HG03521 (cell line): ENCODE results near the gene DIAPH2.

Source experiments
- ATAC-seq: cut with Tn5 transposase; IDR thresholded peaks from one replicate; pipeline ENCODE4 v1.9.1; 2021; ENCODE audit warnings: mild to moderate bottlenecking, moderate library complexity; ENCODE audit not compliant: unreplicated experiment

DIAPH2 gene

DNA sequence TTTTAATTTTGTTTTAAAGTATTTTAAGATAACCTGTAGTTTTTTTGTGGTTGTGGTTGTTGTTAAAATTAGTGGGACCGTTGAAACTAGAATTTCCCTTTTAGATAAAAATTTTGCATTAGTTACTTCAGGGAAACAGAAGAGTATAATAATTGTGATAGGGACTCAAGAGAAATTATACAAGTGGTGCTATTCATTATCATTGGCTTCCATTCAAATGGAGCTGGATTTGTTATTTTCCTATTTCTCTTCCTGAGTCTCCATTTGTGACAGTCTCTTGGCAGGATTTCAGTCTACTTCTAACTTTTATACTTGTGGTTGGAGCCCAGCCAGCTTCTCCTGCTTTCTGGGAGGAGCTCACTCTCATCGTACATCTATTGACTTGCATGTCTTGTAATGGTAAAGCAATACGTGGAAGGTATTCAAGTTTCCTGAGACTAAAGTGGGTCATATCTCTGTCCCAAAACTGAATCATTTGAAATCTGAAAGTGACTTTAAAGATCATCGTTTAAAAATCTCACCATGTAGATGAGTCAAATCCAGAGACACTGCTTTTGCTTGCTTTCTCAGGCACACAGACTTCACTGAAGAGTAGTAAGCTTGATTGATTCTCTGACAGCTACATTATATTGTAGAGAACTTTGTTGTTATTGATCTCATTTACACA lies 354.9 kb downstream of the DIAPH2 start:
- peak; percentile 84 for ATAC-seq

GRCh38 chrX:97045470-97045869 lies 360.8 kb downstream of the DIAPH2 start:
- no peak for ATAC-seq

- no peak for ATAC-seq
Observed at GRCh38 chrX:97046867-97047266, 362.2 kb downstream of the DIAPH2 start.

DNA sequence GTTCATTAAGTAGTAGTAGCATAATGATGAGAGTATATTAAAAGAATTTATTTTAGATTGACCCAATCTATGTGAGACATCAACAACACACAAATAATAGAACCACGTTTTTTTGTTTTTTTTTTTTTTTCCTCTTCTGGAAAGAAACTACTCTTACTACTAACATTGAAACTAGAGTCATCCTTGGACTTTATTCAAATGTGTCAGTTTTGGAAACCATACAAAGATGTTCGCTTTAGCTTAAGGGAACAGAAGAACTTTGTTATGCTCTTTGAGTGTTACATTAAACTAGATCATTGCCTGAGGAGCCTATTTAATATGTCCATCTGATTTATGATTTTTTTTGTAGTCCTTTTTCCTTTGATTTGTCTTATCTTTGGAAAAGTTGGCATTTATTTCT lies 365.8 kb downstream of the DIAPH2 start:
- no peak for ATAC-seq

- no peak for ATAC-seq
Observed at GRCh38 chrX:97057349-97057909, 372.8 kb downstream of the DIAPH2 start.

GRCh38 chrX:97060020-97060419 lies 375.4 kb downstream of the DIAPH2 start:
- ATAC-seq, result no peak

- no peak for ATAC-seq
Observed at GRCh38 chrX:97065066-97065465, 380.4 kb downstream of the DIAPH2 start.

DNA sequence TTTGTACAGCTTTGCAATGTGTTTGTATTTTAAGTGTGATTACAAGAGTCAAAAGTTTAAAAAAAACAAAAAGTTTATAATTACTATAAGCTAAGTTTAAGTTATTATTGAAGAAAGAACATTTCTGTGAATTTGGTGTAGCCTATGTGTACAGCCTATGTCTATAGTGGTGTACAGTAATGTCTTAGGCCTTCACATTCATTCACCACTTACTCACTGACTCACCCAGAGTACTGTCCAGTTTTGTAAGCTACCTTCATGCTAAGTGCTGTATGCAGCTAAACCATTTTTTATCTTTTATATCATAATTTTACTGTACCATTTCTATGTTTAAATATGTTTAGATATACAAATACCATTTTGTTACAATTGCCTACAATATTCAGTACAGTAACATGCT lies 381.3 kb downstream of the DIAPH2 start:
- no peak for ATAC-seq

DNA sequence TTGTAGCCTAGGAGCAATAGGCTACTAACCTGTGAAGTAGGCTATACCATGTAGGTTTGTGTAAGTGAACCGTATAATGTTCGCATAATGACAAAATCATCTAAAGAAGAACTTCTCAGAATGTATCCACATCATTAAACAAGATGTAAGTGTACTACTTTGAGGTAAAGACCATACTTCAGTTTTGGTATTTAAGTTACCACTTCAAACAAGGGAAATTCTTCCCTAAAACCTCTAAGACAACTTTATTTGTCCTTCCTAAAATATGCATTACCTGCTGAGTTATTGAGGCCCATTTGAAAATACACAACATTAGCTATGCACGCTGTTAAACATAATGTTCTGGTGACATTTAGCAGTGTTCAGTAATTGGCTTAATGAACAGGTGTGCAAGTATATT lies 381.7 kb downstream of the DIAPH2 start:
- no peak for ATAC-seq

DNA sequence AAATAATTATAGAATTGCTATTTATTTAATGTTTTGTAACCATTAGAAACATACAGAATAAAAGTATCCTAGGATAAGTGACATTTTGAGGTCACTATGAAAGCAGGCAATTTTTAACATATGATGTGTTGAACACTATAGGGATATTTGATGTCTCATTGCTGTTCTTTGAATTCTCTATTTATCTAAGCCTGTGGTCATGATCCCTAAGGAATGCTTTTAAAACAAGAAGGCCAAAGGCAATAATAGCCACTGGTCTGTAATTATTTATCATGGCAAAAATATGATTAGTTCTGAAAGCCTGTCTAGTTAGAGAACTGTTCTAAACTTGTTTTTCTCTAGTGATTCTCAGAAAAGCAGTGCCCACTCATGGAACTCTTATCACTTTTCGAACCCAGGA lies 385.7 kb downstream of the DIAPH2 start:
- ATAC-seq, result no peak

DNA sequence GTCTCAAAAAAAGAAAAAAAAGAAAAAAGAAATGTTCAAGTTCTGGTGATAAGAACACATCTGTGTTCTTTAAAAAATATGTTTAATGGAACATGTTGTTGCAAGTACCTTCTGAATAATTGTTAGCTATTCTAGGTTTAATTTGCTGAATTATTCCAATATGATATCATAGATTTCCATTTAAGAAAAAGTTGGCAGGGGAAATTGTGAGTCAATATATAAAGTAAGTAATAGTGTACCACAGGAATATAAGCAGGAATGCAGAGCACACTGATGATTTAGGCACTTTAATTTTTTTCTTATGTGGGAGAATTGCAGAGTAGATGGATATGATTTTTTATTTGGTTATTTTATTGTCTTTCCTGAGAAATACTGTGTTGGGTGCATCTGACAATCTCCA lies 389.8 kb downstream of the DIAPH2 start:
- no peak for ATAC-seq

DNA sequence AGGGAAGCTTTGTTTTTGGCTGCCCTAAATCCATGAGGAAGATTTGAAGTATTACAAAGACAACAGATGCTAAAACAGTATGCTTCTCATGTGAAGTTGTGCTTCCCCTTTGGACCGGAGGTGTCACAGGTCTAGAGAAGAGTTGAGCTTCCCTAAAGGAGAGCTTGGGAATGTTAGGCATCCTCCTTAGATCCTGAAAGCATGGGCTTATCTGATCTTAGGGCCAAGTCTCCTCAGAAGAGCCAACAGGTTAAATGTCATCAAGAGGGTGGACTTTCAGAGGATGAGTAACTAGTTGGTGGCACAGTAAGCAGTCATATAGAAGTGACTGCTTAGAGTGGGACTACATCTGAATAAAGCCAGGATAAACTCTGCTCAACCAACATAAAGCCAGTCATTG lies 404.5 kb downstream of the DIAPH2 start:
- no peak for ATAC-seq

DNA sequence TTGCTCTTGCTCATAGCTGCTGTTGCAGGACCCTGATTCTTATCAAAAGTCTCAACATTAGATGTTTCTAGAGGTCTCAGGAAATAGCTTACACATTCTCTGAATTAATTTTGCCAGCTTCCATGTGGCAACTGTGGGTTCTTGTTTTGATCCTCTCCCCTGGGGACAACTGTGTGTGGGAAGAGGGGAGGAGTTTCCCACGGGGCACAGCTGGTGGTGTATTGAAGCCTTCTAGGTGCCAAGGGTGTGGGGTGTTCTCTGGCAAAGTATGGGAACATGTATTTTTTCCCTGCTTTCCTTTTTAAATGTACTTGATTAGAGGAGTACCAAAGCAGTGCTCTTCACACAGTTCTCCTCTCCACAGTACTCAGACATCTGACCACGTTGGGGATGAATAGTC lies 411.7 kb downstream of the DIAPH2 start:
- ATAC-seq, result no peak

- ATAC-seq, result no peak
Observed at GRCh38 chrX:97102938-97103337, 418.3 kb downstream of the DIAPH2 start.

- no peak for ATAC-seq
Observed at GRCh38 chrX:97109730-97110129, 425.1 kb downstream of the DIAPH2 start.

- no peak for ATAC-seq
Observed at GRCh38 chrX:97117572-97117971, 432.9 kb downstream of the DIAPH2 start.

- no peak for ATAC-seq
Observed at GRCh38 chrX:97119474-97120109, 434.9 kb downstream of the DIAPH2 start.

GRCh38 chrX:97123001-97123400 lies 438.4 kb downstream of the DIAPH2 start:
- ATAC-seq, result no peak

DNA sequence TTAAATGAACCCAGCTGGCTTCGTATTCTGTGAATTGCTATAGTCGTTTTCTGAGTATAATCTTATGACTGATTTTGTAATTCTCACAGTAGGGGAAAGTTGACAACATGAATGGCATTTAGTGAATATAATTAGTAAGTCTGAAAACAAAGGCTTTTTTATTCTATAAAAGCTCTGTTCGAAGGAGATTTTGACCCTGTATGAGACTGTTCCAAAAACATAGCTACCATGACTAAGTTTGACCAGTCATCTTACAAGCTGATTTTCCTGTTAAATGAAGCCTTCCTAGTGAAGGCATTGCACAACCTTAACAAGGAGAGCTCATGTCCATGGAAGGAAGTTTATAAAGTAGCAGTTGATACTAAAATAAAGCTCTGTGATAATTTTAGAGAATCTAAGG lies 441.4 kb downstream of the DIAPH2 start:
- no peak for ATAC-seq

GRCh38 chrX:97132664-97133415 lies 448.2 kb downstream of the DIAPH2 start:
- ATAC-seq, result no peak

DNA sequence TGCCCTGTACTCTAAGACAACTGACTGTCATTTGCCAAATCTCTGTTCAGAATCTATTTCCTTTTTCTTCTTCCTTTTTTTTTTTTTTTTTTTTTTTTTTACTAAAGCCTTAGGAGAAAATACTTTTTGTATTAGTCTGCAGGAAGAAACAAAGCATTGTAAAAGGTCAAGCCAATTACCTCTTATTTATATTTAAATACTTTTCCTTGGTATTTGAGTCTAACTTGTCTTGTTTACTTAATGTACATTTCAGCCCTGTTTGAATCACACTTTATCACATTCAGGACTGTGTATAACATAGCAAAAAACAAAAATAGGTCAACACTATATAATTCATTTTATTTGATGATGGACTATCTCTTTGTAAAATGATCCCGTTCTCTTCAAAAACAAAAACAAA lies 461.3 kb downstream of the DIAPH2 start:
- ATAC-seq, result no peak

DNA sequence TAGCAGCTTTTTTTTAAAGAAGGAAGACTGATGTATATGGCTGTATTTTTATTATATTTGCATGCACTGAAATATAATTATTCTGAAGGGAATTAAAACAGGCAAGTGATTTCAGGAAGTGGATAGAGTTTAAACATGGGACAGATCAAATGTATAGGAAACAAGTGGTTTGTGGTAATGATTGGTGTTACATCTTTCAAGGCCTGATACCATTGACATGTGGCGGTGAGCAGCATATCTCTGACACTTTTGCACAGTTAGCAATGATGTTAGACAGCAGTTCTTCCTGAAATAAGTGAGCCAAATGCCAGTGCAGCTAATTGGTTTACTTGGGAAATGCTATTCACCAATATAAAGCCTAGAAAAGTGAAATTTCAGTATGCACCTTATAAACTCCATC lies 471.2 kb downstream of the DIAPH2 start:
- ATAC-seq, result no peak
